Measurements from ENCODE around the gene CCDC89. TPM values are rescaled to one million over a fixed set of nuclear protein-coding genes. Genes with fewer than 3 reads are reported as not detected.

Gene CCDC89
- total RNA-seq, 2 donors from 2014 or later = not detected

DNA sequence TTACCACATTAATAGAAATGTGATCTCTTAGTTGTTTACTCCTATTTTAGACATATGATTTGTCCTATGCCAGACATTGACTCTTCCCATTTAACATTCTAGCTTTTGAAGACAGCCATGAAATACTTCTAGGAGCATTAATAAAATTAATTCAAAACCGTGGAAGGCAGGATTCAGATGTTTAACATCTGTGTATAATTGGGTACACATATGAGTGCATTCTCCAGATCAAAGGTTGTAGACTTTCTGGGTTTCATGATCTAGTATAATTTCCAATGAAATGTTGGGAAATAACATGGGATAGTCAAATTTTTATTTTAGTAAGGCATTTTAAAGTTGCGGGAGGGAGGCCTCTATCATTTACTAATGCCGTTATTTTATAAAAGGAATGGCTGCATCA lies 35.2 kb upstream of the CCDC89 start:
- Mint-ChIP-seq H3K27me3 (ENCODE audit: insufficient read depth) (no peaks in the 10 kb centered on the region), H3K4me1 (peaks cover 23% of the 10 kb centered on the region), H3K27ac (no peak overlapping the region), H3K4me3 (no peak overlapping the region), H3K9me3 (no peaks in the 10 kb centered on the region), H3K36me3 (ENCODE audit: low read depth) (no peaks in the 10 kb centered on the region)
- H3K4me3 ChIP-seq (ENCODE audit: low read length) = no peak overlapping the region
- no peaks in the 10 kb centered on the region for H3K9me3 ChIP-seq (ENCODE audit: control insufficient read depth, low read length)
- DNase-seq = no peak
- H3K27me3 ChIP-seq (ENCODE audit: control insufficient read depth, insufficient read depth, low read length, poor library complexity, severe bottlenecking) = no peaks in the 10 kb centered on the region
- WGBS, 2 experiments (ENCODE audit: insufficient coverage in 1 of 2, insufficient read length in 1 of 2) = 84 to 95% methylated on average over 2 to 3 of the region's 3 CpGs
- no peaks in the 10 kb centered on the region for H3K36me3 ChIP-seq (ENCODE audit: control insufficient read depth, insufficient read depth, low read length)
- peaks cover 4% of the 10 kb centered on the region for H3K4me1 ChIP-seq (ENCODE audit: control insufficient read depth, insufficient read depth, low read length)
- H3K27ac ChIP-seq (ENCODE audit: low read depth, low read length) = no peak overlapping the region
- H3K9ac ChIP-seq (ENCODE audit: extremely low read depth, low read length, poor library complexity, severe bottlenecking) = no peak overlapping the region
- TF ChIP-seq CTCF (conservative IDR thresholded peaks at IDR 0.05) = no peak

DNA sequence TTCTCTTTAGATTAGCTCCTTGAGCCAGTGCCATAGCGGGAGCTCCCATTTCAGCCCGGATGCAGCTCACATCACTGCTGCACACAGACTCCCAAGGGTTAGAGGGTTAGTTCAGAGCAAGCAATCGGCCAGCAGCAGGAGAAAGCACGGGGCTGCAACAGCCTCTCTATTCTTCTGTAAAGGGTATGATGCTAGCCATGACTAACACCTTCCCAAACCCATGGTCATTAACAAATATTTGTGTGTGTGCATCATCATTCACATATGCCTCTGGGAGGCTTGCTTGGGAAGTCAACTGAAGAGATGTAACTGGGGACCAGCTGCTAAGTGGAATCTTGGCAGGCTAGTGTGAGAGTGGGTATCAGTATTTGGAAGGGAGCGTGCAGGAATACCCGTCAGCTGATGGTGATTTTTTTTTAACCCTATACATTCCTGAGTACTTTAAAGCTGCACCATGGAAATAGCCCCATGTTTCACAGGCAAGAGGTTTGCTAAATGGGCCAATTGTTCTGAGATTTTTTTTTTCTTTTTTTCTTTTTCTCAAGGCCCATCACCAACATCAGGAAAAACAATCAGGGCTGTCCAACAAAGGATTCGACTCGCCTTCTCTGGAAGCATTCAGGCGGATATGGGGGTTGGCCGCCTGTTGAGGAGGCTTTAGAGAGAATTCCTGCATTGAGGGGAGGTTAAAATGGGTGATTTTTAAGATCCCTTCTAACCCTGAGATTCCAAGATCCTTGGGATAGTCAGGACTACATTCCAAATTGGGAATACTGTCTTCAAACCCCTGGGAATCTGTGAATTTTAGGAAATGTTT lies 33.2 kb upstream of the CCDC89 start:
- Histone ChIP-seq H3K4me3 (ENCODE audit: low read length) (no peak overlapping the region), H3K36me3 (ENCODE audit: control insufficient read depth, insufficient read depth, low read length) (no peaks in the 10 kb centered on the region), H3K4me1 (ENCODE audit: control insufficient read depth, insufficient read depth, low read length) (peaks cover 4% of the 10 kb centered on the region), H3K9me3 (ENCODE audit: control insufficient read depth, low read length) (no peaks in the 10 kb centered on the region), H3K27me3 (ENCODE audit: control insufficient read depth, insufficient read depth, low read length, poor library complexity, severe bottlenecking) (no peaks in the 10 kb centered on the region), H3K27ac (ENCODE audit: low read depth, low read length) (peak overlapping the region; percentile 88), H3K9ac (ENCODE audit: extremely low read depth, low read length, poor library complexity, severe bottlenecking) (no peak overlapping the region)
- Mint-ChIP-seq H3K27me3 (ENCODE audit: insufficient read depth) (no peaks in the 10 kb centered on the region), H3K4me1 (peaks cover 17% of the 10 kb centered on the region), H3K27ac (peak overlapping the region; percentile 77), H3K4me3 (peak overlapping the region; percentile 11), H3K36me3 (ENCODE audit: low read depth) (no peaks in the 10 kb centered on the region), H3K9me3 (no peaks in the 10 kb centered on the region)
- TF ChIP-seq CTCF (conservative IDR thresholded peaks at IDR 0.05) = no peak
- WGBS, 2 experiments (ENCODE audit: insufficient coverage in 1 of 2, insufficient read length in 1 of 2) = 22 to 47% methylated on average over 4 to 10 of the region's 10 CpGs
- peak; percentile 76 for DNase-seq

DNA sequence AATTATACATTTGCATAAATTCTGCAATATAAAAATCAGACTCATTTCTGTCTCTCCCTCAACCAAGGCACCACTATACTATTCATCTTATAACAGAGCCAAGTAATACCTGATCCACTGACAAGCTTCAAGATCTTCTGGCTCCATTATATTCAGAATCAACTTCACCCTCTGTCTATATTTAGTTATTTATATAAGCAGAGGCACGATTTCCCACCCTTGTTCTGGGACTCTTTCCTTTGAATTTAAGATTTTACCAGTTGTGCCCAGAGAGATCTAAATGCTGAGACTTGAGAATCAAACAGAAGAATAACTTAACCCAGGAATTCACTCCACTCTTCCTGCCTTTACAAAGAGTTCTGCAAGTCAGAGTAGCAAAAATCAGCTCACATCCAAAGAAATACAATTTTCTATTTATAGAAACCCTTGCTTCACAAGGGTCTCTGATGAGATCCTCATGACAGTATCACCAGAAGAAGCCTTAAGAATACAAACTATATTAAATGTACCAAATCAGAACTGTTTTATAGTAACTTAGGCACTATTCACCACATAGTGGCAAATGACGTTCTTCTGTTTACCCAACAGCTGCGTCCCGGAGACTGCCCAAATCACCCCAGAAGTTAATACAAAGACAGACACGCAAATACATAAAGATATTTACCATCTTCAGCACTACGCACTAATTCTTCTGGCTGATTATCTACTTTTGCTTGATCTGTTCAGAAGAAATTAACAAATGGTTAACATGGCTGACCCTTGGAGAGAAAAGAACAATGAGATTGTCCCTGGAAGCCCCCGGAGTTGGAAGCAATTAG lies 32.3 kb upstream of the CCDC89 start:
- peak overlapping the region; percentile 77 for H3K27ac Mint-ChIP-seq
- no peak for DNase-seq
- H3K36me3 Mint-ChIP-seq (ENCODE audit: low read depth) = no peaks in the 10 kb centered on the region
- peaks cover 17% of the 10 kb centered on the region for H3K4me1 Mint-ChIP-seq
- TF ChIP-seq CTCF (conservative IDR thresholded peaks at IDR 0.05) = no peak
- 67 to 73% methylated on average over 4 to 7 of the region's 7 CpGs for WGBS, 2 experiments (ENCODE audit: insufficient coverage in 1 of 2, insufficient read length in 1 of 2)
- H3K9me3 ChIP-seq (ENCODE audit: control insufficient read depth, low read length) = no peaks in the 10 kb centered on the region
- no peaks in the 10 kb centered on the region for H3K36me3 ChIP-seq (ENCODE audit: control insufficient read depth, insufficient read depth, low read length)
- peak overlapping the region; percentile 11 for H3K4me3 Mint-ChIP-seq
- H3K27me3 ChIP-seq (ENCODE audit: control insufficient read depth, insufficient read depth, low read length, poor library complexity, severe bottlenecking) = no peaks in the 10 kb centered on the region
- peaks cover 4% of the 10 kb centered on the region for H3K4me1 ChIP-seq (ENCODE audit: control insufficient read depth, insufficient read depth, low read length)
- H3K9ac ChIP-seq (ENCODE audit: extremely low read depth, low read length, poor library complexity, severe bottlenecking) = no peak overlapping the region
- H3K9me3 Mint-ChIP-seq = no peaks in the 10 kb centered on the region
- no peak overlapping the region for H3K4me3 ChIP-seq (ENCODE audit: low read length)
- peak overlapping the region; percentile 88 for H3K27ac ChIP-seq (ENCODE audit: low read depth, low read length)
- H3K27me3 Mint-ChIP-seq (ENCODE audit: insufficient read depth) = no peaks in the 10 kb centered on the region

Measured in endodermal cell (in vitro differentiated cells).